ENCODE measurements around the gene PADI4. TPM values are rescaled to one million over a fixed set of nuclear protein-coding genes. Genes with fewer than 3 reads are reported as not detected.

PADI4 gene
- total RNA-seq, 1 donor from 2014 or later = 0.29 TPM

GRCh38 chr1:17292299-17293160 is 15.5 kb upstream of the PADI4 start:
- Mint-ChIP-seq H3K36me3 (ENCODE audit: low read depth) (no peaks in the 10 kb centered on the region), H3K27ac (no peak overlapping the region), H3K9me3 (no peaks in the 10 kb centered on the region), H3K4me3 (no peak overlapping the region), H3K27me3 (peaks cover 18% of the 10 kb centered on the region), H3K4me1 (no peaks in the 10 kb centered on the region)
- ATAC-seq (ENCODE audit: low read depth) = no peak
- ChIA-PET CTCF (no interaction called here), POLR2A (no interaction called here)
- intact Hi-C loops (cut with micrococcal nuclease) = no loop called here
- TF ChIP-seq CTCF (IDR thresholded peaks at IDR 0.05) = no peak
- DNase-seq = no peak

- intact Hi-C loops (cut with micrococcal nuclease) = no loop called here
- DNase-seq (no peak), ATAC-seq (ENCODE audit: low read depth) (no peak)
- TF ChIP-seq CTCF (IDR thresholded peaks at IDR 0.05) = no peak
- H3K4me3 Mint-ChIP-seq = no peak overlapping the region
- H3K27ac Mint-ChIP-seq = no peak overlapping the region
- CTCF ChIA-PET = no interaction called here
- H3K4me1 Mint-ChIP-seq = no peaks in the 10 kb centered on the region
- peaks cover 2% of the 10 kb centered on the region for H3K9me3 Mint-ChIP-seq
- POLR2A ChIA-PET = no interaction called here
- H3K27me3 Mint-ChIP-seq = peaks cover 18% of the 10 kb centered on the region
- H3K36me3 Mint-ChIP-seq (ENCODE audit: low read depth) = no peaks in the 10 kb centered on the region
These were observed 14.1 kb upstream of the PADI4 start for GRCh38 chr1:17293681-17294425.

GRCh38 chr1:17295292-17295691 is 12.7 kb upstream of the PADI4 start:
- no peak overlapping the region for H3K27ac Mint-ChIP-seq
- intact Hi-C loops (cut with micrococcal nuclease) = no loop called here
- ChIA-PET POLR2A (no interaction called here), CTCF (no interaction called here)
- DNase-seq (no peak), ATAC-seq (ENCODE audit: low read depth) (no peak)
- peaks cover 5% of the 10 kb centered on the region for H3K9me3 Mint-ChIP-seq
- no peak for TF ChIP-seq CTCF (IDR thresholded peaks at IDR 0.05)
- H3K36me3 Mint-ChIP-seq (ENCODE audit: low read depth) = no peaks in the 10 kb centered on the region
- H3K4me1 Mint-ChIP-seq = no peaks in the 10 kb centered on the region
- peaks cover 22% of the 10 kb centered on the region for H3K27me3 Mint-ChIP-seq
- H3K4me3 Mint-ChIP-seq = no peak overlapping the region

- Mint-ChIP-seq H3K27ac (no peak overlapping the region), H3K9me3 (peaks cover 5% of the 10 kb centered on the region), H3K36me3 (ENCODE audit: low read depth) (no peaks in the 10 kb centered on the region), H3K4me1 (no peaks in the 10 kb centered on the region), H3K4me3 (no peak overlapping the region), H3K27me3 (peaks cover 22% of the 10 kb centered on the region)
- ATAC-seq (ENCODE audit: low read depth) = no peak
- TF ChIP-seq CTCF (IDR thresholded peaks at IDR 0.05) = no peak
- intact Hi-C loops (cut with micrococcal nuclease) = no loop called here
- no peak for DNase-seq
- ChIA-PET POLR2A (no interaction called here), CTCF (no interaction called here)
These were observed 11.9 kb upstream of the PADI4 start for GRCh38 chr1:17296086-17296485.

GRCh38 chr1:17297991-17298390 is 10.0 kb upstream of the PADI4 start:
- ChIA-PET CTCF (no interaction called here), POLR2A (no interaction called here)
- Mint-ChIP-seq H3K4me3 (no peak overlapping the region), H3K27me3 (peaks cover 21% of the 10 kb centered on the region), H3K4me1 (no peaks in the 10 kb centered on the region), H3K36me3 (ENCODE audit: low read depth) (no peaks in the 10 kb centered on the region), H3K9me3 (peaks cover 16% of the 10 kb centered on the region), H3K27ac (no peak overlapping the region)
- ATAC-seq (ENCODE audit: low read depth) = no peak
- no peak for DNase-seq
- TF ChIP-seq CTCF (IDR thresholded peaks at IDR 0.05) = no peak
- intact Hi-C loops (cut with micrococcal nuclease) = no loop called here
